Dendritic cell treated with granulocyte-macrophage colony-stimulating factor and Interleukin-4, amounts not matched to agents 40 ng/mL and 50 ng/mL, for 4 days (primary cell): Measurements from ENCODE around the gene KIFAP3.
"Not testable (repeated sequence)": the region's sequence is repeated elsewhere in the genome, so short reads cannot be mapped to it uniquely, and the experiment has no call there.

Source experiments
- H3K27ac Mint-ChIP-seq: one replicate; pipeline ENCODE4 v1.8.0; 2022; ENCODE audit warnings: mild to moderate bottlenecking, mixed read lengths
- H3K27me3 Mint-ChIP-seq: one replicate; pipeline ENCODE4 v1.8.0; 2022; ENCODE audit warnings: mild to moderate bottlenecking, mixed read lengths
- H3K36me3 Mint-ChIP-seq: one replicate; pipeline ENCODE4 v1.8.0; 2022; ENCODE audit warnings: low read depth, mixed read lengths
- H3K4me1 Mint-ChIP-seq: one replicate; pipeline ENCODE4 v1.8.0; 2022; ENCODE audit warnings: low read depth, mixed read lengths
- H3K4me3 Mint-ChIP-seq: one replicate; pipeline ENCODE4 v1.8.0; 2022; ENCODE audit warnings: mild to moderate bottlenecking, moderate library complexity, mixed read lengths
- H3K9me3 Mint-ChIP-seq: one replicate; pipeline ENCODE4 v1.8.0; 2022; ENCODE audit warnings: mixed read lengths
- intact Hi-C: fragments of 100-400 bp; cut with micrococcal nuclease; formaldehyde crosslinking; loops from one replicate; pipeline ENCODE4 v1.15.0; 2022

Gene KIFAP3

DNA sequence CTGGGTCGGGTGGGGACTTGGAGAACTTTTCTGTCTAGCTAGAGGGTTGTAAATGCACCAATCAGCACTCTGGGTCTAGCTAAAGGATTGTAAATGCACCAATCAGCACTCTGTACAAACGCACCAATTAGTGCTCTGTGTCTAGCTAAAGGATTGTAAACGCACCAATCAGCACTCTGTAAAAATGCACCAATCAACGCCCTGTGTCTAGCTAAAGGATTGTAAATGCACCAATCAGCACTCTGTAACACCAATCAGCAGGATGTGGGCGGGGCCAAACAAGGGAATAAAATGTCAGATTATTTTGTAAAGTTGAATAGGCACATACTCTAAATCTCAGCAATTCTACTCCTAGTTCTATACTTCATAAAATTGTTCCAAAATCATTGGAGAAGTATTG lies 2.5 kb upstream of the KIFAP3 start:
- Mint-ChIP-seq H3K4me1 (peaks cover 24% of the 10 kb centered on the region), H3K9me3 (peaks cover 15% of the 10 kb centered on the region)
- not testable (repeated sequence) for H3K27ac Mint-ChIP-seq, H3K36me3 Mint-ChIP-seq, H3K4me3 Mint-ChIP-seq, H3K27me3 Mint-ChIP-seq
- intact Hi-C loops = loop anchor here (10.0 kb wide), 3 partner anchors 52 to 1668 kb away; partner anchors contain the start of genes FMO4 and VAMP4

- no peak overlapping the region for H3K27ac Mint-ChIP-seq
- H3K27me3 Mint-ChIP-seq = no peaks in the 10 kb centered on the region
- no peak overlapping the region for H3K4me3 Mint-ChIP-seq
Observed at GRCh38 chr1:170076199-170076598, 1.7 kb upstream of the KIFAP3 start.

DNA sequence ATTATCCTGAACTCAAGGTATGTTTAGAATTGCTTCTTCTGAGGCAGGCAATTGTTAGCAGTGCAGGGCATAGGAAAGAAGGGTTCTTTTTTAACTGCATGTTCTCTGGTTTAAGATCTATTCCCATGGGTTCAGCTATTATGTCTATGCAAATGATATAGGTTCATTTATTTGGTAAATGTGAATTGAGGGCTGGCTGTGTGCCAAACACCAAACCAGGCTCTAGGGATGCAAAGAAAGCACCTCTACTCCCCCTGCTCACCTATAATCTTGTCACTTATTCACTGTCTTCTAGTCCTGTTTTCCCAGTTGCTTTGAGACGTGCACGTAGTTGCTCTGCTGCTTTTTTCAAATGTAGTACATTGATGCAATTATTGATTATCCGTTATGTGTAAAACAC lies 691 bp upstream of the KIFAP3 start:
- H3K27ac Mint-ChIP-seq = peak overlapping the region; percentile 86

More at GRCh38 chr1:170076199-170076598, 1.7 kb upstream of the KIFAP3 start:
- intact Hi-C loops = loop anchor here (10.0 kb wide), 3 partner anchors 51 to 1669 kb away; partner anchors contain the start of genes FMO4 and VAMP4
- H3K4me1 Mint-ChIP-seq = peaks cover 24% of the 10 kb centered on the region
- peaks cover 19% of the 10 kb centered on the region for H3K9me3 Mint-ChIP-seq
- H3K36me3 Mint-ChIP-seq = no peaks in the 10 kb centered on the region

DNA sequence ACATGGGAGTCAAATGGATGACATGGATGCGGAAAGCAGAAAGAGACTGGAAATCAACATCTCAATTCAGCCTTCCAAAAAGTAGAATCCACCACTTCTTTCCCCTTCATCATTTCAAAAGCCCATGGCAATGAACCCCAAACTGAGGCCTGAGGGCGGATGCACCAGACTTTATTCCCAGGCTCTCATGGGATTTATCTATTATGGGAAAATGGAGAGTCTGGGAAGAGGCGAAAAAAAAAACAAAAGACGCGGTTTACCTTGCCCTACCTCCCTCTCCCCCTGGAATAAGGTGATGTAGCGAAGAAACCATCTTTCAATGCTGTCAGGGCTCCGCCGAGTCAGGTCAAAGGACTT lies 624 bp downstream of the KIFAP3 start:
- peak overlapping the region; percentile 88 for H3K4me3 Mint-ChIP-seq
- no peaks in the 10 kb centered on the region for H3K36me3 Mint-ChIP-seq
- H3K27ac Mint-ChIP-seq = peak overlapping the region; percentile 86
- peaks cover 29% of the 10 kb centered on the region for H3K4me1 Mint-ChIP-seq
- peaks cover 19% of the 10 kb centered on the region for H3K9me3 Mint-ChIP-seq
- intact Hi-C loops = loop anchor here (5.0 to 10.0 kb wide), 5 partner anchors 49 to 1671 kb away; partner anchors contain the start of genes FMO4, GORAB, SCYL3 and VAMP4
- no peaks in the 10 kb centered on the region for H3K27me3 Mint-ChIP-seq

More for the DNA sequence above, 691 bp upstream of the KIFAP3 start:
- Mint-ChIP-seq H3K36me3 (no peaks in the 10 kb centered on the region), H3K4me1 (peaks cover 24% of the 10 kb centered on the region), H3K27me3 (no peaks in the 10 kb centered on the region), H3K4me3 (peak overlapping the region; percentile 88), H3K9me3 (peaks cover 25% of the 10 kb centered on the region)
- intact Hi-C loops = loop anchor here (10.0 kb wide), 3 partner anchors 50 to 1670 kb away; partner anchors contain the start of genes FMO4 and VAMP4

DNA sequence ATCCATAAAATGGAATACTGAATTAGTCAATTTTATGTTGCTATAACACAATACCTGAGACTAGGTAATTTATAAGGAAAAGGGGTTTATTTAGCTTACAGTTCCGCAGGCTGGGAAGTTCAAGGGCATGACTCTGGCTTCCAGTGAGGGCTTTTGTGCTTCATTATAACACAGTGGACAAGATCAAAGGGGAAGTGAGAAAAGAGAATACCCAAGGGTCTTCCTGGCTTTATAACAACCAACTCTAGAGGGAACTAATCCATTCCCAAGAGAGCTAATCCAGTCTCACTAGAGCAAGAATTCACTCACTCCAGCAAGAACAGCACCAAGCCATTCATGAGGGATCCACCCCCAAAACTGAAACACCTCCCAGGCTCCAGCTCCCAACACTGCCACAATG lies 3.1 kb downstream of the KIFAP3 start:
- H3K36me3 Mint-ChIP-seq = no peaks in the 10 kb centered on the region
- intact Hi-C loops = loop anchor here (5.0 to 10.0 kb wide), 5 partner anchors 47 to 1673 kb away; partner anchors contain the start of genes FMO4, GORAB, SCYL3 and VAMP4

DNA sequence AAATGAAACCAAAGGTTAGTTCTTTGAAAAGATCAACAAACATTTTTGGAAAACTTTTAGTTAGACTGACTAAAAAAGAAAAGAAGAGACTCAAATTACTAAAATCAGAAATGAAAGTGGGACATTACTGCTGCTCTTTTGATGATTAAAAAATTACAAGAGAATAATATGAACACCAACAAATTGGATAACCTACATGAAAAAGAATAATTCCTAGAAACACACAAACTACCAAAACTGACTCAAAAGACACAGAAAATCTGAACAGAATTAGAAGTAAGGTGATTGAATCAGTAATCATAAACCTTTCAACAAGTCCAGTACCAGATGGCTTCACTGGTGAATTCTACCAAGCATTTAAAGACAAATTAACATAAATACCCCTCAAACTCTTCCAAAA lies 5.6 kb downstream of the KIFAP3 start:
- Mint-ChIP-seq H3K4me1 (peaks cover 19% of the 10 kb centered on the region), H3K4me3 (no peak overlapping the region), H3K27ac (no peak overlapping the region), H3K9me3 (peaks cover 10% of the 10 kb centered on the region), H3K27me3 (no peaks in the 10 kb centered on the region), H3K36me3 (no peaks in the 10 kb centered on the region)
- intact Hi-C loops = no loop called here

More for the DNA sequence above, 3.1 kb downstream of the KIFAP3 start:
- Mint-ChIP-seq H3K9me3 (peaks cover 10% of the 10 kb centered on the region), H3K4me3 (no peak overlapping the region), H3K4me1 (peaks cover 36% of the 10 kb centered on the region), H3K27ac (no peak overlapping the region), H3K27me3 (no peaks in the 10 kb centered on the region)

DNA sequence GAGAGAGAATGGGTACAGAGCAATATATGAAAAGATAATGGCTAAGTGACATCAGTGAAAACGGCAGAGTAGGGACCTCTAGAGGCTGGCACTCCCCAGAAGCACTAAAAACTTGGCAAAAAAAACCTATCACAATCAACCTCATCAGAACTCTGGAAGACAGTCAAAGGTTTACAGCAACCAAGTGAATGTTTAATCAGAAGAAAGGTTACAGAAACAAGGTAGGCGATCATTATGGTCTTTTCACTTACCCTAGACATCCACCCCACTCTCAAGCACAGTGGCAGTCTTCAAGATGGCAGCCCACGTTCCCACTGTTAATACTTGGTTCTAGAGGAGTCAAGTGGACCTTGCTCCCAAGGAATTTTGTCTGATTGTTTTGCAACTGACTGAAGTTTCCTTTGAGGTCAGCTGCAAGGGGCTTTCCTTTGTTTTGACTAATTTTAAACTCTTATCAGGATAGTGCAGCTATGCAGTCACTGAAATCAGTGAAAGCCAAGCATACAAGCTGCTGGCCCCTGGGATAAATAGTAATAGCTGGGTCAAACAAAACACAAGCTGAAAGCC lies 7.2 kb downstream of the KIFAP3 start:
- no peak overlapping the region for H3K4me3 Mint-ChIP-seq
- H3K27me3 Mint-ChIP-seq = no peaks in the 10 kb centered on the region
- intact Hi-C loops = no loop called here
- H3K36me3 Mint-ChIP-seq = no peaks in the 10 kb centered on the region
- peaks cover 10% of the 10 kb centered on the region for H3K9me3 Mint-ChIP-seq
- H3K4me1 Mint-ChIP-seq = peaks cover 13% of the 10 kb centered on the region
- no peak overlapping the region for H3K27ac Mint-ChIP-seq

- H3K9me3 Mint-ChIP-seq = no peaks in the 10 kb centered on the region
- no peak overlapping the region for H3K27ac Mint-ChIP-seq
- H3K27me3 Mint-ChIP-seq = no peaks in the 10 kb centered on the region
- peaks cover 18% of the 10 kb centered on the region for H3K4me1 Mint-ChIP-seq
- intact Hi-C loops = no loop called here
- no peak overlapping the region for H3K4me3 Mint-ChIP-seq
- no peaks in the 10 kb centered on the region for H3K36me3 Mint-ChIP-seq
Observed at GRCh38 chr1:170064821-170065220, 9.7 kb downstream of the KIFAP3 start.

GRCh38 chr1:170063109-170063826 lies 11.2 kb downstream of the KIFAP3 start:
- Mint-ChIP-seq H3K27me3 (no peaks in the 10 kb centered on the region), H3K9me3 (no peaks in the 10 kb centered on the region), H3K36me3 (no peaks in the 10 kb centered on the region), H3K27ac (no peak overlapping the region), H3K4me1 (peaks cover 9% of the 10 kb centered on the region), H3K4me3 (no peak overlapping the region)
- intact Hi-C loops = no loop called here

DNA sequence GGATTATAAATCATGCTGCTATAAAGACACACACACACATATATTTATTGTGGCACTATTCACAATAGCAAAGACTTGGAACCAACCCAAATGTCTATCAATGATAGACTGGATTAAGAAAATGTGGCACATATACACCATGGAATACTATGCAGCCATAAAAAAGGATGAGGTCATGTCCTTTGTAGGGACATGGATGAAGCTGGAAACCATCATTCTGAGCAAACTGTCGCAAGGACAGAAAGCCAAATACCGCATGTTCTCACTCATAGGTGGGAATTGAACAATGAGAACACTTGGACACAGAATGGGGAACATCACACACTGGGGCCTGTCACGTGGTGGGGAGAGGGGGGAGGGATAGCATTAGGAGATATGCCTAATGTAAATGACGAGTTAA lies 12.8 kb downstream of the KIFAP3 start:
- intact Hi-C loops, H3K4me1 Mint-ChIP-seq, H3K9me3 Mint-ChIP-seq, H3K27ac Mint-ChIP-seq, H3K36me3 Mint-ChIP-seq, H3K4me3 Mint-ChIP-seq, H3K27me3 Mint-ChIP-seq: not testable (repeated sequence)

- intact Hi-C loops, H3K27ac Mint-ChIP-seq, H3K4me1 Mint-ChIP-seq, H3K36me3 Mint-ChIP-seq, H3K4me3 Mint-ChIP-seq, H3K27me3 Mint-ChIP-seq, H3K9me3 Mint-ChIP-seq: not testable (repeated sequence)
Observed at GRCh38 chr1:170060015-170060520, 14.4 kb downstream of the KIFAP3 start.

DNA sequence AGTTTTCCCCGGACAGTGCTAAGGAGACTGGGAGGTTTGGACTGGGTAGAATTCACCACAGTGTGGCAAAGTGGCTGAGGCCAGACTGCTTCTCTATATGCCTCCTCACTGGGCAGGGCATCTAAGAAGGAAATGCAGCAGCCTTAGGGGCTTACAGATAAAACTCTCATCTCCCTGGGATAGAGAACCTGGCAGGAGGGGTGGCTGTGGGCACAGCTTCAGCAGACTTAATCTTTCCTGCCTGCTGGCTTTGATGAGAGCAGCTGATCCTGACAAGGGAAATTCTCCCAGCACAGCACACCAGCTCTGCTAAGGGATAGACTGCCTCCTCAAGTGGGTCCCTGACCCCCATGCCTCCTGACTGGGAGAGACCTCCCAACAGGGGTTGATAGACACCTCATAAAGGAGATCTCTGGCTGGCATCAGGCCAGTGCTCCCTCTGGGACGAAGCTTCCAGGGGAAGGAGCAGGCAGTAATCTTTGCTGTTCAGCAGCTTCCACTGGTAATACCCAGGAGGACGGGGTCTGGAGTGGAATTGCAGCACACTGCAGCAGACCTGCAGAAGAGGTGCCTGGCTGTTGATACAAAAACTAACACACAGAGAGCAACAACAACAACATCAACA lies 25.2 kb downstream of the KIFAP3 start:
- peaks cover 39% of the 10 kb centered on the region for H3K36me3 Mint-ChIP-seq

DNA sequence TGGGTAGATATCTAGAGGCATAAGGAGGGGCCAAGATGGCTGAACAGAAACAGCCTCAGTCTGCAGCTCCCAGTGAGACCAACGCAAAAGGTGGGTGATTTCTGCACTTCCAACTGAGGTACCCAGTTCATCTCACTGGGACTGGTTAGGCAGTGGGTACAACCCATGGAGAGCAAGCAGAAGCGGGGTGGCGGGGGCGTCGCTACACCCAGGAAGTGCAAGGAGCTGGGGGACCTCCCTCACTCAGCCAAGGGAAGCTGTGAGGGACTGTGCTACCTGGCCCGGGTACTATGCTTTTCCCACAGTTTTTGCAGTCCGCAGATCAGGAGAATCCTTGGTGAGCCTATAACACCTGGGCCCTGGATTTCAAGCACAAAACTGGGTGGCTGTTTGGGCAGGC lies 26.0 kb downstream of the KIFAP3 start:
- H3K4me3 Mint-ChIP-seq = no peak overlapping the region
- no peak overlapping the region for H3K27ac Mint-ChIP-seq
- intact Hi-C loops = no loop called here
- H3K4me1 Mint-ChIP-seq = no peaks in the 10 kb centered on the region
- peaks cover 22% of the 10 kb centered on the region for H3K9me3 Mint-ChIP-seq
- H3K27me3 Mint-ChIP-seq = no peaks in the 10 kb centered on the region
- H3K36me3 Mint-ChIP-seq = peaks cover 34% of the 10 kb centered on the region

More for the DNA sequence above, 25.2 kb downstream of the KIFAP3 start:
- no peaks in the 10 kb centered on the region for H3K27me3 Mint-ChIP-seq
- H3K4me1 Mint-ChIP-seq = no peaks in the 10 kb centered on the region
- intact Hi-C loops = no loop called here
- H3K9me3 Mint-ChIP-seq = peaks cover 22% of the 10 kb centered on the region
- H3K4me3 Mint-ChIP-seq = no peak overlapping the region
- H3K27ac Mint-ChIP-seq = no peak overlapping the region

DNA sequence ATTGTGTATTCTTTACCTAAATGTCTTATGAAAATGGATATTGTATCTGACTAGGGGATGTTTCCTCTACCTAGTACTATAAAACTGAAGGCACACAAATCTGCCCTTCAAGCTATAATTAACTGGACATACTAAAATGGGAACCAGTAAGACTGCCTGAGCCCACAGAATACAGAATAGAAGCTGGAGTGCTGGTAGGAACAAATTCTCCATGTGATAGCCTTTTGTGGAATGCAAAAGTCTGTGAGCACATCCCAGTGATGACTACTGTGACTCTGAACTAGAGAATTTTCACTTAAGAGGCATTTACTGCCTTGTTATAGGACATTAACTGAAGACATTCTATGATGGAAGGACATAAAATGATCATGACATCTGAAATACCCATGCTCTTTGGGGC lies 30.3 kb downstream of the KIFAP3 start:
- H3K36me3 Mint-ChIP-seq = peaks cover 22% of the 10 kb centered on the region
- no peak overlapping the region for H3K27ac Mint-ChIP-seq
- H3K9me3 Mint-ChIP-seq = no peaks in the 10 kb centered on the region
- intact Hi-C loops = no loop called here
- H3K4me3 Mint-ChIP-seq = no peak overlapping the region
- no peaks in the 10 kb centered on the region for H3K4me1 Mint-ChIP-seq
- H3K27me3 Mint-ChIP-seq = no peaks in the 10 kb centered on the region
